HCT116 (cell line): Measurements from ENCODE around the gene WDR90. TPM values are rescaled to one million over a fixed set of nuclear protein-coding genes. Genes with fewer than 3 reads are reported as not detected.

Experiments used
- ATAC-seq: fragments of 200-7000 bp; cut with Tn5 transposase; 2 replicates; pipeline ENCODE4 v1.9.1; 2020; ENCODE audit warnings: mild to moderate bottlenecking, moderate library complexity
- BruUV-seq: library from RNA; stranded (reverse); fragments of 400-500 nt; replicated peaks from 2 replicates; lab custom pipeline; 2021; lab: Mats Ljungman, UMichigan
- CTCF ChIA-PET: fragments of 300-600 bp; sonication (Branson Sonifier 250); formaldehyde crosslinking; loops from one replicate; lab custom pipeline; 2021; ENCODE audit warnings: antibody characterized with exemption; lab: Charles Lee
- POLR2A ChIA-PET: fragments of 300-600, 350-600 bp; sonication (Branson Sonifier 250); formaldehyde crosslinking; loops from one replicate; lab custom pipeline; 2021; ENCODE audit warnings: antibody characterized with exemption; lab: Charles Lee
- RAD21 ChIA-PET, 2 experiments: fragments of 300-600 bp; sonication (Branson Sonifier 250); formaldehyde crosslinking; loops; one replicate each; lab custom pipeline; 2023; ENCODE audit warnings: low total read pairs in 2 of 2; ENCODE audit not compliant: uncharacterized antibody in 2 of 2, unreplicated experiment in 2 of 2, low non-redundant PET in 1 of 2; lab: Charles Lee
- DNase-seq: peaks from one replicate; pipeline ENCODE4 v3.0.0-alpha.2; 2010; ENCODE audit warnings: low read depth, low spot score
- H2AFZ ChIP-seq: fragments of 200-600 bp; shearing (Covaris generic), sonication (generic); 2 replicates; pipeline ENCODE4 v1.6.1; 2017; ENCODE audit warnings: low read depth, mixed run types, mixed read lengths, antibody characterized with exemption, low read length; ENCODE audit not compliant: poor library complexity, severe bottlenecking
- H3K27ac ChIP-seq: 2 replicates; pipeline ENCODE4 v1.5.1; 2012; ENCODE audit warnings: low read depth, low read length
- H3K27me3 ChIP-seq: fragments of 200-600 bp; sonication (generic); 2 replicates; pipeline ENCODE4 v1.6.1; 2016; ENCODE audit warnings: mixed run types, low read length, mixed read lengths; ENCODE audit not compliant: insufficient read depth
- H3K36me3 ChIP-seq, 2 experiments: fragments of 200-500 bp in 1 of 2; fragments of 200-600 bp in 1 of 2; sonication (Bioruptor generic) in 1 of 2; sonication (generic) in 1 of 2; 2 replicates each; pipeline versions ENCODE4 v1.5.1 to v1.6.1; 2014 to 2016; ENCODE audit warnings: low read length in 2 of 2, inconsistent platforms in 1 of 2, mixed read lengths in 1 of 2, mixed run types in 1 of 2; ENCODE audit not compliant: insufficient read depth in 2 of 2, control insufficient read depth in 1 of 2
- H3K4me1 ChIP-seq, 2 experiments: fragments of 200-600 bp in 1 of 2; sonication (generic) in 1 of 2; 2 replicates each; pipeline versions ENCODE4 v1.5.1 to v1.6.1; 2012 to 2017; ENCODE audit warnings: low read length in 2 of 2, inconsistent platforms in 1 of 2, mild to moderate bottlenecking in 1 of 2, mixed read lengths in 1 of 2, mixed run types in 1 of 2, moderate library complexity in 1 of 2; ENCODE audit not compliant: insufficient read depth in 2 of 2, control insufficient read depth in 1 of 2
- H3K4me2 ChIP-seq: fragments of 200-600 bp; sonication (generic); 2 replicates; pipeline ENCODE4 v1.6.1; 2017; ENCODE audit warnings: mixed run types, low read length, mixed read lengths
- H3K4me3 ChIP-seq, 2 experiments: fragments of 200-600 bp in 1 of 2; sonication (generic) in 1 of 2; replicated peaks in 1 of 2; 2 replicates each; pipeline ENCODE4 v1.5.1; 2011 to 2016; ENCODE audit warnings: low read length in 2 of 2, control low read depth in 1 of 2, low read depth in 1 of 2, mild to moderate bottlenecking in 1 of 2, mixed read lengths in 1 of 2, mixed run types in 1 of 2
- H3K79me2 ChIP-seq: fragments of 200-600 bp; sonication (generic); 2 replicates; pipeline ENCODE4 v1.6.1; 2017; ENCODE audit warnings: mild to moderate bottlenecking, mixed run types, low read length, moderate library complexity, mixed read lengths; ENCODE audit not compliant: insufficient read depth
- H3K9ac ChIP-seq: fragments of 200-600 bp; sonication (generic); 2 replicates; pipeline ENCODE4 v1.6.1; 2016; ENCODE audit warnings: low read length, mixed read lengths
- H3K9me2 ChIP-seq: fragments of 200-600 bp; sonication (generic), shearing (Covaris generic); 2 replicates; pipeline ENCODE4 v1.6.1; 2017; ENCODE audit warnings: mixed run types, mild to moderate bottlenecking, moderate library complexity; ENCODE audit not compliant: insufficient read depth
- H3K9me3 ChIP-seq, 2 experiments: fragments of 200-500 bp in 1 of 2; fragments of 200-600 bp in 1 of 2; sonication (Bioruptor generic) in 1 of 2; sonication (generic) in 1 of 2; 2 replicates each; pipeline ENCODE4 v1.6.1; 2014 to 2017; ENCODE audit warnings: low read length in 2 of 2, mixed read lengths in 2 of 2, inconsistent platforms in 1 of 2, low read depth in 1 of 2, mild to moderate bottlenecking in 1 of 2, mixed run types in 1 of 2, moderate library complexity in 1 of 2; ENCODE audit not compliant: control insufficient read depth in 1 of 2, insufficient read depth in 1 of 2
- H4K20me1 ChIP-seq: fragments of 200-600 bp; sonication (generic), shearing (Covaris generic); 2 replicates; pipeline ENCODE4 v1.6.1; 2017; ENCODE audit warnings: mixed run types, mild to moderate bottlenecking, moderate library complexity; ENCODE audit not compliant: insufficient read depth
- CBX3 ChIP-seq: IDR thresholded peaks from 2 replicates; pipeline ENCODE4 v1.6.1; 2012; ENCODE audit warnings: low read depth
- EGR1 ChIP-seq: IDR thresholded peaks from 2 replicates; pipeline ENCODE4 v1.6.1; 2012; ENCODE audit warnings: low read depth
- EZH2 ChIP-seq: fragments of 200-600 bp; sonication (generic); IDR thresholded peaks from 2 replicates; pipeline ENCODE4 v1.6.1; 2017; ENCODE audit warnings: antibody characterized with exemption, mixed run types
- EZH2phosphoT487 ChIP-seq: fragments of 200-600 bp; IDR thresholded peaks from 2 replicates; pipeline ENCODE4 v1.6.1; 2018; ENCODE audit warnings: antibody characterized with exemption, borderline replicate concordance
- FOSL1 ChIP-seq: IDR thresholded peaks from 2 replicates; pipeline ENCODE4 v1.6.1; 2012; ENCODE audit warnings: low read depth
- MAX ChIP-seq: IDR thresholded peaks from 2 replicates; pipeline ENCODE4 v1.6.1; 2012
- POLR2A ChIP-seq: IDR thresholded peaks from 2 replicates; pipeline ENCODE4 v1.7.0; 2011; ENCODE audit warnings: borderline replicate concordance; ENCODE audit not compliant: insufficient read depth, insufficient read length; ENCODE audit errors: extremely low read depth
- POLR2AphosphoS5 ChIP-seq: IDR thresholded peaks from 2 replicates; pipeline ENCODE4 v1.6.1; 2011; ENCODE audit warnings: mild to moderate bottlenecking, low read depth, low read length, moderate library complexity
- RAD21 ChIP-seq: IDR thresholded peaks from 2 replicates; pipeline ENCODE4 v1.6.1; 2012; ENCODE audit warnings: low read depth, mild to moderate bottlenecking
- SIN3A ChIP-seq: IDR thresholded peaks from 2 replicates; pipeline ENCODE4 v1.6.1; 2012; ENCODE audit warnings: low read depth
- SRF ChIP-seq: IDR thresholded peaks from 2 replicates; pipeline ENCODE4 v1.6.1; 2012; ENCODE audit warnings: low read depth
- TCF7L2 ChIP-seq: IDR thresholded peaks from 2 replicates; pipeline ENCODE4 v1.7.0; 2011; ENCODE audit warnings: borderline replicate concordance, inconsistent platforms; ENCODE audit not compliant: insufficient read depth, insufficient read length; ENCODE audit errors: extremely low read depth
- YY1 ChIP-seq: IDR thresholded peaks from 2 replicates; pipeline ENCODE4 v1.6.1; 2011; ENCODE audit warnings: low read length, low read depth, moderate library complexity, mild to moderate bottlenecking; ENCODE audit not compliant: insufficient replicate concordance; ENCODE audit errors: extremely low read depth
- ZBTB33 ChIP-seq: IDR thresholded peaks from 2 replicates; pipeline ENCODE4 v1.6.1; 2011; ENCODE audit warnings: mild to moderate bottlenecking, low read length, moderate library complexity; ENCODE audit not compliant: insufficient replicate concordance; ENCODE audit errors: extremely low read depth
- ZNF274 ChIP-seq: fragments of 200-500 bp; sonication (Bioruptor generic); IDR thresholded peaks from 2 replicates; pipeline ENCODE4 v1.6.1; 2014; ENCODE audit warnings: mild to moderate bottlenecking, low read depth, low read length, inconsistent platforms
- intact Hi-C: fragments of 100-400 bp; cut with micrococcal nuclease; formaldehyde crosslinking; loops from 2 replicates; pipeline ENCODE4 v1.10.0; 2022
- total RNA-seq: library from RNA; stranded (reverse); gene quantifications from one replicate; pipeline ENCODE4 v1.2.1, GENCODE V29; 2021; ENCODE audit not compliant: unreplicated experiment
- TF ChIP-seq, protein P1 (sequence below): IDR thresholded peaks from 2 replicates; pipeline ENCODE4 v1.6.1; 2012
- TF ChIP-seq, protein P2 (sequence below): IDR thresholded peaks from 2 replicates; pipeline ENCODE4 v1.6.1; 2012; ENCODE audit warnings: low read depth

The WDR90 gene
- total RNA-seq, 1 experiment from 2014 or later, result 73.7 TPM

DNA sequence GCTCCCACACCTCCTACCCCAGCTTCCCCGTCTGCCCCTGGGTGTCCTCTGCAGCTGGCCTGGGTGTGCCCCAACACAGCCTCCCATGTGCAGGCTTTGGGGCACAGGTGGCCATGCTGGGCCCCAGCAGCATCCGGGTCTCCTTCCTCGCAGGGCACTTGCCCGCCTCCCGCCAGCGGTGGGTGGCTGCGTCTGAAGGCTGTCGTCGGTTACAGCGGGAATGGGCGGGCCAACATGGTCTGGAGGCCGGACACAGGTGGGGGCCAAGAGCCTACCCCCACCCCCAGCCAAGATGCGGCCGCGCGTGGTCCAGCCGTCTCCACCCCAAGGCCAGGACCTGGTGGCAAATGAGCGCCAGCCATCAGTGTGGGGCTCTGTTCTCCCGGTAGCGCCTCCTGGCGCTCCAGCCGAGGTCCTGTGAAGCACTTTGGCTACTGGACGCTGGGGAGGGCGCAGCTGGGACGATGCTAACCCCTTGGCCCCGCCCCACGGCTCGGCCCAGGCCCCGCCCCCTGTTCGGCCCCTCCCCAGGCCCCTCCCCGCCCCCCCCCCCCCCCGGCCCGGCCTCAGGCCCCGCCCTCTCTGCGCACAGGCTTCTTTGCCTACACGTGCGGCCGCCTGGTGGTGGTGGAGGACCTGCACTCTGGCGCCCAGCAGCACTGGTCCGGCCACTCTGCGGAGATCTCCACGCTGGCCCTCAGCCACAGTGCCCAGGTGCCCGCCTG, 11.5 kb downstream of the WDR90 start:
- Histone ChIP-seq H3K36me3 (no peaks in the 10 kb centered on the region), H3K79me2 (no peaks in the 10 kb centered on the region), H3K9ac (peak overlapping the region; percentile 33; the same call in 1 of the 2 replicates), H2AFZ (no peak overlapping the region), H3K9me3 (no peaks in the 10 kb centered on the region), H3K4me1 (peaks cover 3 to 9% of the 10 kb centered on the region in 2 experiments; a peak in 2 of 4 replicates), H3K9me2 (no peaks in the 10 kb centered on the region), H3K4me3 (no peak overlapping the region), H3K27me3 (no peaks in the 10 kb centered on the region), H3K27ac (peak overlapping the region; percentile 67; the same call in 1 of the 2 replicates), H4K20me1 (no peaks in the 10 kb centered on the region), H3K4me2 (peak overlapping the region; percentile 30)
- no TSS peak for BruUV-seq
- CTCF ChIA-PET, result interaction anchor here (1.0 to 2.6 kb wide), 3 partner anchors 12 to 81 kb away, joined by 3 to 13 read pairs (median 3); partner anchors contain the start of genes METTL26 and WDR90
- POLR2A ChIA-PET, result interaction anchor here (1.9 kb wide), 1 partner anchor 9 kb away, joined by 4 read pairs; no protein-coding TSS in a partner anchor
- peak; percentile 53 for DNase-seq
- intact Hi-C loops, result loop anchor here (2.0 kb wide), 1 partner anchor 82 kb away; no protein-coding TSS in a partner anchor
- ATAC-seq, result peak; percentile 94
- RAD21 ChIA-PET, result no interaction called here
- no peak for TF ChIP-seq FOSL1
- TF ChIP-seq EGR1, result no peak
- TF ChIP-seq ZBTB33, result no peak
- TF ChIP-seq, protein P1, sequence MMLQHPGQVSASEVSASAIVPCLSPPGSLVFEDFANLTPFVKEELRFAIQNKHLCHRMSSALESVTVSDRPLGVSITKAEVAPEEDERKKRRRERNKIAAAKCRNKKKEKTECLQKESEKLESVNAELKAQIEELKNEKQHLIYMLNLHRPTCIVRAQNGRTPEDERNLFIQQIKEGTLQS, result no peak
- TF ChIP-seq SRF, result no peak
- TF ChIP-seq ZNF274, result no peak
- TF ChIP-seq EZH2, result no peak
- no peak for TF ChIP-seq SIN3A
- TF ChIP-seq YY1, result no peak
- TF ChIP-seq POLR2AphosphoS5, result 0 out of 2 replicates have a peak, but pooled peaks have one; percentile 18
- no peak for TF ChIP-seq EZH2phosphoT487
- TF ChIP-seq CBX3, result no peak
- TF ChIP-seq, protein P2, sequence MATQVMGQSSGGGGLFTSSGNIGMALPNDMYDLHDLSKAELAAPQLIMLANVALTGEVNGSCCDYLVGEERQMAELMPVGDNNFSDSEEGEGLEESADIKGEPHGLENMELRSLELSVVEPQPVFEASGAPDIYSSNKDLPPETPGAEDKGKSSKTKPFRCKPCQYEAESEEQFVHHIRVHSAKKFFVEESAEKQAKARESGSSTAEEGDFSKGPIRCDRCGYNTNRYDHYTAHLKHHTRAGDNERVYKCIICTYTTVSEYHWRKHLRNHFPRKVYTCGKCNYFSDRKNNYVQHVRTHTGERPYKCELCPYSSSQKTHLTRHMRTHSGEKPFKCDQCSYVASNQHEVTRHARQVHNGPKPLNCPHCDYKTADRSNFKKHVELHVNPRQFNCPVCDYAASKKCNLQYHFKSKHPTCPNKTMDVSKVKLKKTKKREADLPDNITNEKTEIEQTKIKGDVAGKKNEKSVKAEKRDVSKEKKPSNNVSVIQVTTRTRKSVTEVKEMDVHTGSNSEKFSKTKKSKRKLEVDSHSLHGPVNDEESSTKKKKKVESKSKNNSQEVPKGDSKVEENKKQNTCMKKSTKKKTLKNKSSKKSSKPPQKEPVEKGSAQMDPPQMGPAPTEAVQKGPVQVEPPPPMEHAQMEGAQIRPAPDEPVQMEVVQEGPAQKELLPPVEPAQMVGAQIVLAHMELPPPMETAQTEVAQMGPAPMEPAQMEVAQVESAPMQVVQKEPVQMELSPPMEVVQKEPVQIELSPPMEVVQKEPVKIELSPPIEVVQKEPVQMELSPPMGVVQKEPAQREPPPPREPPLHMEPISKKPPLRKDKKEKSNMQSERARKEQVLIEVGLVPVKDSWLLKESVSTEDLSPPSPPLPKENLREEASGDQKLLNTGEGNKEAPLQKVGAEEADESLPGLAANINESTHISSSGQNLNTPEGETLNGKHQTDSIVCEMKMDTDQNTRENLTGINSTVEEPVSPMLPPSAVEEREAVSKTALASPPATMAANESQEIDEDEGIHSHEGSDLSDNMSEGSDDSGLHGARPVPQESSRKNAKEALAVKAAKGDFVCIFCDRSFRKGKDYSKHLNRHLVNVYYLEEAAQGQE, result no peak
- TF ChIP-seq TCF7L2, result no peak
- TF ChIP-seq POLR2A, result no peak
- TF ChIP-seq RAD21, result peak; percentile 33
- peak; percentile 45; the same call in 1 of the 2 replicates for TF ChIP-seq MAX
